HEK293 (cell line): Measurements from ENCODE around the gene PRKCE.

Source experiments
- CTCF ChIA-PET: fragments of 350-600 bp; formaldehyde crosslinking; extraction: SDS; loops from one replicate; lab custom pipeline; 2021; ENCODE audit warnings: antibody characterized with exemption; lab: Yijun Ruan, JAX
- POLR2A ChIA-PET: fragments of 300-600 bp; formaldehyde crosslinking; extraction: SDS; loops from one replicate; lab custom pipeline; 2020; ENCODE audit warnings: antibody characterized with exemption, inconsistent platforms; lab: Yijun Ruan, JAX
- H3K27ac ChIP-seq: fragments of 200-500 bp; sonication (Bioruptor generic); 2 replicates; pipeline ENCODE4 v1.5.1; 2014; ENCODE audit warnings: low read depth, low read length, control low read depth, inconsistent platforms; ENCODE audit errors: extremely low read depth
- H3K36me3 ChIP-seq, 2 experiments: fragments of 200-500 bp in 1 of 2; sonication (Bioruptor generic) in 1 of 2; 1 replicate in 1 of 2; 2 replicates in 1 of 2; pipeline ENCODE4 v1.5.1; 2014 to 2017; ENCODE audit warnings: inconsistent platforms in 2 of 2, low read length in 2 of 2; ENCODE audit not compliant: control insufficient read depth in 2 of 2, insufficient read depth in 1 of 2
- H3K4me1 ChIP-seq: fragments of 200-500 bp; sonication (Bioruptor generic); 2 replicates; pipeline ENCODE4 v1.5.1; 2014; ENCODE audit warnings: mild to moderate bottlenecking, low read length, inconsistent platforms; ENCODE audit not compliant: control insufficient read depth, insufficient read depth
- H3K4me3 ChIP-seq: 2 replicates; pipeline ENCODE4 v1.5.1; 2011; ENCODE audit warnings: low read depth, mild to moderate bottlenecking, control low read depth, low read length, moderate library complexity
- H3K9me3 ChIP-seq: fragments of 200-500 bp; sonication (Bioruptor generic); 2 replicates; pipeline ENCODE4 v1.5.1; 2014; ENCODE audit warnings: low read depth, low read length, inconsistent platforms; ENCODE audit not compliant: control insufficient read depth, insufficient read depth
- CTCF ChIP-seq: fragments of 450-650 bp; formaldehyde crosslinking; IDR thresholded peaks from 2 replicates; pipeline ENCODE4 v1.5.1; 2016; ENCODE audit warnings: missing biosample characterization, missing genetic modification characterization
- GLIS1 ChIP-seq: fragments of 450-650 bp; formaldehyde crosslinking; IDR thresholded peaks from 2 replicates; pipeline ENCODE4 v1.5.1; 2016; ENCODE audit warnings: missing biosample characterization, missing genetic modification characterization
- GLIS2 ChIP-seq: fragments of 450-650 bp; formaldehyde crosslinking; IDR thresholded peaks from 2 replicates; pipeline ENCODE4 v1.5.1; 2016; ENCODE audit warnings: missing biosample characterization, missing genetic modification characterization
- KLF17 ChIP-seq: fragments of 450-650 bp; formaldehyde crosslinking; IDR thresholded peaks from 2 replicates; pipeline ENCODE4 v1.5.1; 2016; ENCODE audit warnings: missing biosample characterization, missing genetic modification characterization
- OVOL3 ChIP-seq: fragments of 450-650 bp; formaldehyde crosslinking; IDR thresholded peaks from 2 replicates; pipeline ENCODE4 v1.5.1; 2016; ENCODE audit warnings: missing biosample characterization, missing genetic modification characterization
- REPIN1 ChIP-seq: fragments of 450-650 bp; formaldehyde crosslinking; IDR thresholded peaks from 2 replicates; pipeline ENCODE4 v1.5.1; 2017; ENCODE audit warnings: missing biosample characterization, missing genetic modification characterization, low read depth
- ZBTB20 ChIP-seq: fragments of 450-650 bp; formaldehyde crosslinking; IDR thresholded peaks from 2 replicates; pipeline ENCODE4 v1.5.1; 2016; ENCODE audit warnings: missing biosample characterization, missing genetic modification characterization
- ZEB2 ChIP-seq: fragments of 450-650 bp; formaldehyde crosslinking; IDR thresholded peaks from 2 replicates; pipeline ENCODE4 v1.5.1; 2016; ENCODE audit warnings: missing biosample characterization, missing genetic modification characterization
- ZNF132 ChIP-seq: fragments of 450-650 bp; formaldehyde crosslinking; IDR thresholded peaks from 2 replicates; pipeline ENCODE4 v1.5.1; 2017; ENCODE audit warnings: missing biosample characterization, missing genetic modification characterization, borderline replicate concordance
- ZNF184 ChIP-seq: fragments of 450-650 bp; IDR thresholded peaks from 2 replicates; pipeline ENCODE4 v1.5.1; 2018; ENCODE audit warnings: missing biosample characterization, mild to moderate bottlenecking, missing genetic modification characterization
- ZNF2 ChIP-seq: fragments of 450-650 bp; formaldehyde crosslinking; IDR thresholded peaks from 2 replicates; pipeline ENCODE4 v1.5.1; 2016; ENCODE audit warnings: missing biosample characterization, missing genetic modification characterization
- ZNF24 ChIP-seq: fragments of 450-650 bp; formaldehyde crosslinking; IDR thresholded peaks from 2 replicates; pipeline ENCODE4 v1.5.1; 2016; ENCODE audit warnings: missing biosample characterization, missing genetic modification characterization
- ZNF362 ChIP-seq: fragments of 450-650 bp; formaldehyde crosslinking; IDR thresholded peaks from 2 replicates; pipeline ENCODE4 v1.5.1; 2016; ENCODE audit warnings: missing biosample characterization, missing genetic modification characterization
- ZNF37A ChIP-seq: fragments of 450-650 bp; IDR thresholded peaks from 2 replicates; pipeline ENCODE4 v1.5.1; 2018; ENCODE audit warnings: missing biosample characterization, missing genetic modification characterization
- ZNF433 ChIP-seq: fragments of 450-650 bp; formaldehyde crosslinking; IDR thresholded peaks from 2 replicates; pipeline ENCODE4 v1.5.1; 2016; ENCODE audit warnings: missing biosample characterization, missing genetic modification characterization, low read depth
- ZNF518A ChIP-seq: fragments of 450-650 bp; formaldehyde crosslinking; conservative IDR thresholded peaks from 2 replicates; pipeline ENCODE4 v1.5.1; 2016; ENCODE audit warnings: low read depth, missing biosample characterization, missing genetic modification characterization
- ZNF777 ChIP-seq: fragments of 450-650 bp; formaldehyde crosslinking; IDR thresholded peaks from 2 replicates; pipeline ENCODE4 v1.5.1; 2017; ENCODE audit warnings: missing biosample characterization, missing genetic modification characterization, borderline replicate concordance
- ZNF791 ChIP-seq: fragments of 450-650 bp; formaldehyde crosslinking; IDR thresholded peaks from 2 replicates; pipeline ENCODE4 v1.5.1; 2016; ENCODE audit warnings: missing biosample characterization, missing genetic modification characterization
- ZSCAN16 ChIP-seq: fragments of 450-650 bp; formaldehyde crosslinking; IDR thresholded peaks from 2 replicates; pipeline ENCODE4 v1.5.1; 2016; ENCODE audit warnings: missing biosample characterization, missing genetic modification characterization
- ZSCAN30 ChIP-seq: fragments of 450-650 bp; IDR thresholded peaks from 2 replicates; pipeline ENCODE4 v1.5.1; 2018; ENCODE audit warnings: missing biosample characterization, mild to moderate bottlenecking, missing genetic modification characterization, moderate library complexity
- TF ChIP-seq, protein P1 (sequence below): IDR thresholded peaks from 2 replicates; pipeline ENCODE4 v1.6.1; 2011; ENCODE audit warnings: mild to moderate bottlenecking, low read depth, low read length, borderline replicate concordance

Gene PRKCE

GRCh38 chr2:46007412-46007811 lies 355.9 kb downstream of the PRKCE start:
- no peak for TF ChIP-seq CTCF (tag by site-specific recombination)
- TF ChIP-seq ZNF777: no peak
- TF ChIP-seq ZNF37A (tag by site-specific recombination): no peak
- no peak for TF ChIP-seq REPIN1 (tag by site-specific recombination)
- TF ChIP-seq ZNF184 (tag by site-specific recombination): no peak
- TF ChIP-seq ZNF362 (tag by site-specific recombination): no peak
- TF ChIP-seq ZEB2 (tag by site-specific recombination): no peak
- no peak for TF ChIP-seq KLF17 (tag by site-specific recombination)
- TF ChIP-seq ZNF433 (tag by site-specific recombination): no peak
- TF ChIP-seq ZNF132: no peak
- TF ChIP-seq ZNF24 (tag by site-specific recombination): no peak
- TF ChIP-seq ZSCAN30 (tag by site-specific recombination): no peak
- no peak for TF ChIP-seq ZBTB20 (tag by site-specific recombination)
- POLR2A ChIA-PET: no interaction called here
- H3K27ac ChIP-seq: no peak overlapping the region
- H3K36me3 ChIP-seq: peaks cover 4 to 10% of the 10 kb centered on the region in 2 experiments; a peak in 2 of 3 replicates
- no peaks in the 10 kb centered on the region for H3K4me1 ChIP-seq
- H3K9me3 ChIP-seq: no peaks in the 10 kb centered on the region
- CTCF ChIA-PET: interaction anchor here (1.1 to 2.0 kb wide), 2 partner anchors 14 to 359 kb away, joined by 3 to 5 read pairs; no protein-coding TSS in a partner anchor
- H3K4me3 ChIP-seq: no peak overlapping the region

GRCh38 chr2:46008091-46008870 lies 356.8 kb downstream of the PRKCE start:
- H3K36me3 ChIP-seq: peaks cover 4 to 9% of the 10 kb centered on the region in 2 experiments; a peak in 2 of 3 replicates
- POLR2A ChIA-PET: no interaction called here

GRCh38 chr2:46009315-46009714 lies 357.8 kb downstream of the PRKCE start:
- H3K9me3 ChIP-seq: no peaks in the 10 kb centered on the region
- peaks cover 4 to 9% of the 10 kb centered on the region in 2 experiments; a peak in 2 of 3 replicates for H3K36me3 ChIP-seq
- no peak overlapping the region for H3K4me3 ChIP-seq
- ChIA-PET POLR2A (no interaction called here), CTCF (interaction anchor here (1.0 to 2.0 kb wide), 3 partner anchors 16 to 452 kb away, joined by 3 to 8 read pairs (median 5); no protein-coding TSS in a partner anchor)
- no peak overlapping the region for H3K27ac ChIP-seq
- H3K4me1 ChIP-seq: no peaks in the 10 kb centered on the region
- TF ChIP-seq GLIS1 (tag by site-specific recombination): no peak
- TF ChIP-seq, protein P1, sequence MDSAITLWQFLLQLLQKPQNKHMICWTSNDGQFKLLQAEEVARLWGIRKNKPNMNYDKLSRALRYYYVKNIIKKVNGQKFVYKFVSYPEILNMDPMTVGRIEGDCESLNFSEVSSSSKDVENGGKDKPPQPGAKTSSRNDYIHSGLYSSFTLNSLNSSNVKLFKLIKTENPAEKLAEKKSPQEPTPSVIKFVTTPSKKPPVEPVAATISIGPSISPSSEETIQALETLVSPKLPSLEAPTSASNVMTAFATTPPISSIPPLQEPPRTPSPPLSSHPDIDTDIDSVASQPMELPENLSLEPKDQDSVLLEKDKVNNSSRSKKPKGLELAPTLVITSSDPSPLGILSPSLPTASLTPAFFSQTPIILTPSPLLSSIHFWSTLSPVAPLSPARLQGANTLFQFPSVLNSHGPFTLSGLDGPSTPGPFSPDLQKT: no peak
- TF ChIP-seq ZNF791 (tag by site-specific recombination): no peak
- no peak for TF ChIP-seq OVOL3 (tag by site-specific recombination)
- TF ChIP-seq GLIS2 (tag by site-specific recombination): no peak
- TF ChIP-seq ZNF2 (tag by site-specific recombination): no peak
- no peak for TF ChIP-seq ZSCAN16 (tag by site-specific recombination)
- TF ChIP-seq ZNF518A (tag by site-specific recombination): no peak

More at GRCh38 chr2:46008091-46008870, 356.8 kb downstream of the PRKCE start:
- H3K27ac ChIP-seq: no peak overlapping the region
- H3K4me3 ChIP-seq: no peak overlapping the region
- no peaks in the 10 kb centered on the region for H3K4me1 ChIP-seq
- no peaks in the 10 kb centered on the region for H3K9me3 ChIP-seq
- CTCF ChIA-PET: interaction anchor here (0.5 to 2.0 kb wide), 7 partner anchors 15 to 625 kb away, joined by 3 to 8 read pairs (median 4); no protein-coding TSS in a partner anchor
- TF ChIP-seq GLIS2 (tag by site-specific recombination): no peak
